DOHH2 (cell line): ENCODE data around the gene SRSF12.

Source experiments
- CTCF ChIP-seq: fragments of 200-600 bp; sonication (generic); IDR thresholded peaks from one replicate; pipeline ENCODE4 v1.5.1; 2014; ENCODE audit warnings: antibody characterized with exemption, mild to moderate bottlenecking, low read depth, low read length; ENCODE audit not compliant: poor library complexity, severe bottlenecking
- EZH2phosphoT487 ChIP-seq: fragments of 200-600 bp; sonication (generic); IDR thresholded peaks from 2 replicates; pipeline ENCODE4 v1.6.1; 2017; ENCODE audit warnings: borderline replicate concordance, mild to moderate bottlenecking, antibody characterized with exemption, low read length, moderate library complexity, mixed read lengths

- TF ChIP-seq CTCF (no peak), EZH2phosphoT487 (no peak)
These were observed 50.1 kb downstream of the SRSF12 start for GRCh38 chr6:89067796-89068195.
